ENCODE measurements around the gene SOX5.

Gene SOX5

GRCh38 chr12:23600919-23601318 lies 348.6 kb downstream of the SOX5 start:
- no peak for DNase-seq (ENCODE audit: low spot score)

GRCh38 chr12:23596568-23596967 lies 352.9 kb downstream of the SOX5 start:
- DNase-seq (ENCODE audit: low spot score): no peak

GRCh38 chr12:23587833-23588559 lies 361.5 kb downstream of the SOX5 start:
- no peak for DNase-seq (ENCODE audit: low spot score)

GRCh38 chr12:23585782-23586163 lies 363.7 kb downstream of the SOX5 start:
- no peak for DNase-seq (ENCODE audit: low spot score)

- no peak for DNase-seq (ENCODE audit: low spot score)
Measured at GRCh38 chr12:23585156-23585781, 364.2 kb downstream of the SOX5 start.

GRCh38 chr12:23581913-23582312 lies 367.6 kb downstream of the SOX5 start:
- no peak for DNase-seq (ENCODE audit: low spot score)

- DNase-seq (ENCODE audit: low spot score): no peak
Measured at GRCh38 chr12:23579257-23579656, 370.2 kb downstream of the SOX5 start.

- DNase-seq (ENCODE audit: low spot score): no peak
Measured at GRCh38 chr12:23576372-23576771, 373.1 kb downstream of the SOX5 start.

- no peak for DNase-seq (ENCODE audit: low spot score)
Measured at GRCh38 chr12:23569356-23569755, 380.1 kb downstream of the SOX5 start.

- DNase-seq (ENCODE audit: low spot score): no peak
Measured at GRCh38 chr12:23566133-23566532, 383.3 kb downstream of the SOX5 start.

- DNase-seq (ENCODE audit: low spot score): no peak
Measured at GRCh38 chr12:23564451-23565152, 384.9 kb downstream of the SOX5 start.

GRCh38 chr12:23561364-23562345 lies 387.8 kb downstream of the SOX5 start:
- DNase-seq (ENCODE audit: low spot score): no peak

GRCh38 chr12:23560611-23561010 lies 388.9 kb downstream of the SOX5 start:
- no peak for DNase-seq (ENCODE audit: low spot score)

GRCh38 chr12:23559268-23559753 lies 390.2 kb downstream of the SOX5 start:
- no peak for DNase-seq (ENCODE audit: low spot score)

- DNase-seq (ENCODE audit: low spot score): no peak
Measured at GRCh38 chr12:23556661-23557060, 392.8 kb downstream of the SOX5 start.

- no peak for DNase-seq (ENCODE audit: low spot score)
Measured at GRCh38 chr12:23555825-23556207, 393.7 kb downstream of the SOX5 start.

GRCh38 chr12:23555180-23555824 lies 394.2 kb downstream of the SOX5 start:
- DNase-seq (ENCODE audit: low spot score): no peak

GRCh38 chr12:23552417-23552816 lies 397.1 kb downstream of the SOX5 start:
- DNase-seq (ENCODE audit: low spot score): no peak

- no peak for DNase-seq (ENCODE audit: low spot score)
Measured at GRCh38 chr12:23550753-23551152, 398.7 kb downstream of the SOX5 start.

- DNase-seq (ENCODE audit: low spot score): no peak
Measured at GRCh38 chr12:23548742-23549141, 400.7 kb downstream of the SOX5 start.

- no peak for DNase-seq (ENCODE audit: low spot score)
Measured at GRCh38 chr12:23546756-23547155, 402.7 kb downstream of the SOX5 start.

Measured in cerebellar cortex (tissue), 1 donor.